H1 (cell line): Measurements from ENCODE around the gene GPSM3. TPM values are rescaled to one million over a fixed set of nuclear protein-coding genes. Genes with fewer than 3 reads are reported as not detected.

Experiments
- CTCF ChIA-PET: fragments of 300-600 bp; sonication (Branson Sonifier 250); formaldehyde crosslinking; loops from one replicate; lab custom pipeline; 2021; ENCODE audit not compliant: partially characterized antibody; lab: Charles Lee
- POLR2A ChIA-PET: fragments of 300-600 bp; sonication (Branson Sonifier 250); formaldehyde crosslinking; loops from one replicate; lab custom pipeline; 2021; ENCODE audit warnings: inconsistent platforms; ENCODE audit not compliant: partially characterized antibody; lab: Charles Lee
- DNase-seq, 2 experiments: peaks; one replicate each; pipeline versions ENCODE4 v3.0.0 to v3.0.0-alpha.2; 2010 to 2022; ENCODE audit warnings: low spot score in 2 of 2, low read depth in 1 of 2, mixed read lengths in 1 of 2
- FAIRE-seq: peaks from 2 replicates; lab custom pipeline; 2011; peaks lifted over from hg19 to GRCh38; lab: Jason Lieb, UNC
- H2AFZ ChIP-seq: 2 replicates; pipeline ENCODE4 v1.8.1; 2012; ENCODE audit warnings: low read length, inconsistent platforms
- H2AK5ac ChIP-seq: 2 replicates; pipeline ENCODE4 v1.6.1; 2013; ENCODE audit warnings: low read depth, low read length
- H2BK120ac ChIP-seq: replicated peaks from 2 replicates; pipeline ENCODE3; 2013; ENCODE audit warnings: low read depth, low read length, inconsistent platforms
- H2BK12ac ChIP-seq: 2 replicates; pipeline ENCODE4 v1.6.1; 2013; ENCODE audit warnings: low read depth, low read length
- H2BK15ac ChIP-seq: 2 replicates; pipeline ENCODE4 v1.6.1; 2013; ENCODE audit warnings: low read length
- H2BK20ac ChIP-seq: 2 replicates; pipeline ENCODE4 v1.6.1; 2013; ENCODE audit warnings: low read length
- H2BK5ac ChIP-seq: 2 replicates; pipeline ENCODE4 v1.6.1; 2013; ENCODE audit warnings: low read depth, low read length
- H3K14ac ChIP-seq: 2 replicates; pipeline ENCODE4 v1.6.1; 2013; ENCODE audit warnings: inconsistent platforms; ENCODE audit not compliant: insufficient read length
- H3K18ac ChIP-seq: 2 replicates; pipeline ENCODE4 v1.6.1; 2013; ENCODE audit warnings: low read length; ENCODE audit errors: extremely low read depth
- H3K23ac ChIP-seq: 2 replicates; pipeline ENCODE4 v1.6.1; 2013; ENCODE audit warnings: inconsistent platforms; ENCODE audit not compliant: insufficient read length
- H3K23me2 ChIP-seq: 2 replicates; pipeline ENCODE4 v1.6.1; 2013; ENCODE audit warnings: low read depth, low read length
- H3K27ac ChIP-seq: 2 replicates; pipeline ENCODE4 v1.6.1; 2011; ENCODE audit warnings: low read depth, low read length, inconsistent platforms
- H3K27me3 ChIP-seq, 4 experiments: replicated peaks in 1 of 4; 1 replicate in 1 of 4; 2 replicates in 3 of 4; pipeline versions ENCODE4 v1.6.1 to v1.8.1; 2011 to 2013; ENCODE audit warnings: low read length in 3 of 4, mild to moderate bottlenecking in 3 of 4, inconsistent platforms in 2 of 4, mixed read lengths in 2 of 4, moderate library complexity in 1 of 4; ENCODE audit not compliant: control insufficient read depth in 3 of 4, insufficient read depth in 3 of 4; ENCODE audit errors: extremely low read depth in 1 of 4
- H3K36me3 ChIP-seq, 4 experiments: 2 replicates each; pipeline versions ENCODE4 v1.6.1 to v1.8.1; 2011 to 2013; ENCODE audit warnings: mild to moderate bottlenecking in 4 of 4, low read length in 3 of 4, moderate library complexity in 2 of 4, control low read depth in 1 of 4, inconsistent platforms in 1 of 4; ENCODE audit not compliant: insufficient read depth in 4 of 4, control insufficient read depth in 2 of 4
- H3K4ac ChIP-seq: replicated peaks from 2 replicates; pipeline ENCODE3; 2013; ENCODE audit warnings: low read length, low read depth, mixed read lengths, inconsistent platforms; ENCODE audit not compliant: insufficient read length
- H3K4me1 ChIP-seq, 4 experiments: replicated peaks in 1 of 4; 1 replicate in 1 of 4; 2 replicates in 3 of 4; pipeline versions ENCODE4 v1.6.1 to v1.8.1; 2011 to 2013; ENCODE audit warnings: low read length in 3 of 4, inconsistent platforms in 2 of 4, mixed read lengths in 1 of 4; ENCODE audit not compliant: insufficient read depth in 4 of 4, control insufficient read depth in 3 of 4
- H3K4me2 ChIP-seq, 2 experiments: 2 replicates each; pipeline versions ENCODE4 v1.6.1 to v1.8.1; 2011 to 2013; ENCODE audit warnings: low read depth in 2 of 2, low read length in 2 of 2, control low read depth in 1 of 2, inconsistent platforms in 1 of 2, mild to moderate bottlenecking in 1 of 2; ENCODE audit not compliant: insufficient read depth in 1 of 2
- H3K4me3 ChIP-seq, 4 experiments: fragments of 200-600, 300-600 bp in 1 of 4; sonication (generic), shearing (Covaris generic), sonication (Bioruptor Twin) in 1 of 4; 2 replicates each; pipeline versions ENCODE4 v1.5.1 to v1.8.1; 2011 to 2016; ENCODE audit warnings: low read length in 4 of 4, low read depth in 3 of 4, control low read depth in 2 of 4, inconsistent platforms in 2 of 4, mild to moderate bottlenecking in 2 of 4, mixed read lengths in 1 of 4, moderate library complexity in 1 of 4; ENCODE audit not compliant: insufficient read depth in 2 of 4; ENCODE audit errors: extremely low read depth in 1 of 4
- H3K56ac ChIP-seq: replicated peaks from 2 replicates; pipeline ENCODE3; 2013; ENCODE audit warnings: low read depth, mild to moderate bottlenecking, mixed read lengths, low read length, inconsistent platforms; ENCODE audit not compliant: insufficient read length
- H3K79me1 ChIP-seq: 2 replicates; pipeline ENCODE4 v1.6.1; 2013; ENCODE audit warnings: low read depth, low read length, control low read depth
- H3K79me2 ChIP-seq, 2 experiments: 2 replicates each; pipeline versions ENCODE4 v1.6.1 to v1.8.1; 2012 to 2013; ENCODE audit warnings: low read length in 2 of 2, mild to moderate bottlenecking in 2 of 2, inconsistent platforms in 1 of 2; ENCODE audit not compliant: insufficient read depth in 2 of 2, control insufficient read depth in 1 of 2
- H3K9ac ChIP-seq, 4 experiments: replicated peaks in 1 of 4; 1 replicate in 1 of 4; 2 replicates in 3 of 4; pipeline versions ENCODE4 v1.6.1 to v1.8.1; 2011 to 2013; ENCODE audit warnings: low read depth in 3 of 4, low read length in 3 of 4, control low read depth in 2 of 4, mild to moderate bottlenecking in 2 of 4, moderate library complexity in 2 of 4, inconsistent platforms in 1 of 4; ENCODE audit errors: extremely low read depth in 1 of 4
- H3K9me3 ChIP-seq, 2 experiments: 2 replicates each; pipeline versions ENCODE4 v1.6.1 to v1.8.1; 2012 to 2013; ENCODE audit warnings: mild to moderate bottlenecking in 2 of 2, moderate library complexity in 2 of 2, control low read depth in 1 of 2, inconsistent platforms in 1 of 2, low read depth in 1 of 2, low read length in 1 of 2, mixed read lengths in 1 of 2; ENCODE audit not compliant: insufficient read depth in 2 of 2
- H4K20me1 ChIP-seq, 2 experiments: replicated peaks in 1 of 2; 2 replicates each; pipeline versions ENCODE3 to v1.8.1; 2011 to 2013; ENCODE audit warnings: inconsistent platforms in 2 of 2, low read length in 2 of 2, mild to moderate bottlenecking in 1 of 2; ENCODE audit not compliant: insufficient read depth in 2 of 2, control insufficient read depth in 1 of 2
- H4K5ac ChIP-seq: 2 replicates; pipeline ENCODE4 v1.6.1; 2013; ENCODE audit warnings: low read length, low read depth, mixed read lengths, inconsistent platforms; ENCODE audit not compliant: insufficient read length
- H4K8ac ChIP-seq: 2 replicates; pipeline ENCODE4 v1.8.0; 2013; ENCODE audit warnings: mild to moderate bottlenecking, moderate library complexity, low read length, inconsistent platforms; ENCODE audit not compliant: insufficient read depth; ENCODE audit errors: extremely low read depth
- H4K91ac ChIP-seq: replicated peaks from 2 replicates; pipeline ENCODE3; 2013; ENCODE audit warnings: low read length, mixed read lengths, inconsistent platforms; ENCODE audit not compliant: insufficient read length
- ATF3 ChIP-seq: IDR thresholded peaks from 2 replicates; pipeline ENCODE4 v1.6.1; 2011; ENCODE audit warnings: low read depth, mild to moderate bottlenecking, low read length; ENCODE audit not compliant: insufficient read depth
- CEBPB ChIP-seq: IDR thresholded peaks from 2 replicates; pipeline ENCODE4 v1.6.1; 2012; ENCODE audit warnings: low read depth, low read length
- EGR1 ChIP-seq: IDR thresholded peaks from 2 replicates; pipeline ENCODE4 v1.6.1; 2011; ENCODE audit warnings: low read depth, low read length, borderline replicate concordance
- EZH2 ChIP-seq: fragments of 200-600 bp; sonication (generic); IDR thresholded peaks from 2 replicates; pipeline ENCODE4 v1.7.1; 2012; ENCODE audit warnings: low read depth, mild to moderate bottlenecking, moderate library complexity, low read length, inconsistent platforms; ENCODE audit not compliant: severe bottlenecking
- HDAC6 ChIP-seq: IDR thresholded peaks from one replicate; pipeline ENCODE4 v1.7.1; 2012; ENCODE audit warnings: low read depth, mild to moderate bottlenecking, inconsistent platforms, low read length, moderate library complexity
- MAFK ChIP-seq: IDR thresholded peaks from 2 replicates; pipeline ENCODE4 v1.6.1; 2012; ENCODE audit warnings: low read depth, mild to moderate bottlenecking, improper control_type of control experiment, low read length
- SIN3A ChIP-seq, 2 experiments: IDR thresholded peaks in 1 of 2; conservative IDR thresholded peaks in 1 of 2; 2 replicates each; pipeline ENCODE4 v1.6.1; 2011 to 2012; ENCODE audit warnings: low read length in 2 of 2, improper control_type of control experiment in 1 of 2, low read depth in 1 of 2, mild to moderate bottlenecking in 1 of 2
- SRF ChIP-seq: IDR thresholded peaks from 2 replicates; pipeline ENCODE4 v1.6.1; 2011; ENCODE audit warnings: mild to moderate bottlenecking, low read depth, low read length, moderate library complexity
- TAF1 ChIP-seq: IDR thresholded peaks from 2 replicates; pipeline ENCODE4 v1.6.1; 2011; ENCODE audit warnings: mild to moderate bottlenecking, low read depth, low read length
- TAF7 ChIP-seq: optimal IDR thresholded peaks from 2 replicates; pipeline ENCODE3; 2011; ENCODE audit warnings: low read depth, mild to moderate bottlenecking, inconsistent platforms, low read length, moderate library complexity, borderline replicate concordance
- TBP ChIP-seq: IDR thresholded peaks from 2 replicates; pipeline ENCODE4 v1.6.1; 2011; ENCODE audit warnings: low read depth, low read length, improper control_type of control experiment
- WGBS, 2 experiments: shearing (Covaris generic) in 1 of 2; methylation state at CpG; one replicate each; pipeline versions ENCODE4 v1.1.6 to v1.1.7; 2013 to 2015; ENCODE audit warnings: low lambda C conversion rate in 2 of 2, mixed read lengths in 2 of 2, inconsistent platforms in 1 of 2, low coverage in 1 of 2, missing lambda C conversion rate in 1 of 2; ENCODE audit not compliant: insufficient replicate concordance in 2 of 2, insufficient coverage in 1 of 2, insufficient read length in 1 of 2; ENCODE audit errors: extremely low coverage in 1 of 2, missing lambda C conversion rate in 1 of 2; 5-methylcytosine and 5-hydroxymethylcytosine counted together
- polyA plus RNA-seq, 7 experiments: library from polyadenylated mRNA; depleted of rRNA in 3 of 7; stranded (reverse) in 5 of 7; unstranded in 2 of 7; fragments of >200 nt in 5 of 7; fragments of 200-250 nt in 2 of 7; gene quantifications; 1 replicate in 5 of 7; 2 replicates in 1 of 7; 4 replicates in 1 of 7; pipeline versions ENCODE4 v1.2.1 to v1.2.3, GENCODE V29; 2011 to 2013; ENCODE audit warnings: missing spikeins in 2 of 7, mixed read lengths in 2 of 7
- total RNA-seq: library from RNA; stranded (reverse); fragmentation: NEBNext Ultra II Directional; extraction: Animal tissue kit (Norgen Biotek cat#: 25700); gene quantifications from 2 replicates; pipeline ENCODE4 v1.2.1, GENCODE V29; 2021

Gene GPSM3
- total and polyA plus RNA-seq, 2 of the 8 experiments (the other 6 are each of a cell fraction or from before 2014, with no cell fraction given): 6.6 to 9.8 TPM

DNA sequence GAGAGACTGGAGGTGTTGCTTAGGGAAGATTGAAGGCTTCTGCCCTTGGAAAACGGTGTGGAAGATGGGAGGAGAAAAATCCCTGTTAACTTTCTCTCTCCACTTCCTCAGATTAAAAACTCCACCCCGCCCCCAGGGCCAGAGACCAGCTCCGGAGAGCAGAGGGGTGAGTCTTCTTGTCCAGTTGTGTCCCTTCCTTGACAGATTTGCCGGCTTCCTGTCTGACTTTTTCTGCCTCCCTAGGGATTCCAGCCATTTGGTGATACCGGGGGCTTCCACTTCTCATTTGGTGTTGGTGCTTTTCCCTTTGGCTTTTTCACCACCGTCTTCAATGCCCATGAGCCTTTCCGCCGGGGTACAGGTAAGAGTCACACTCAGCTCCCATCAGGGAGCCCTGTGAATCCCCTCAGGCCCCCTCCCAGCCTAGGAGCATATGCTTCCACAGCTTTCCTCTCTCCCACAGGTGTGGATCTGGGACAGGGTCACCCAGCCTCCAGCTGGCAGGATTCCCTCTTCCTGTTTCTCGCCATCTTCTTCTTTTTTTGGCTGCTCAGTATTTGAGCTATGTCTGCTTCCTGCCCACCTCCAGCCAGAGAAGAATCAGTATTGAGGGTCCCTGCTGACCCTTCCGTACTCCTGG is 12.6 kb downstream of the GPSM3 start:
- H3K27me3 ChIP-seq: no peaks in the 10 kb centered on the region; a peak in 1 of 7 replicates
- FAIRE-seq: no peak
- no peak for DNase-seq
- H3K23ac ChIP-seq: no peak overlapping the region
- CTCF ChIA-PET: interaction anchor here (1.9 to 2.7 kb wide), 2 partner anchors 11 to 16 kb away, joined by 4 to 7 read pairs; partner anchors contain the start of gene PBX2
- no peak overlapping the region for H3K27ac ChIP-seq
- no peak overlapping the region for H2BK20ac ChIP-seq
- no peak for TF ChIP-seq TAF7
- no peak for TF ChIP-seq MAFK
- no peak for TF ChIP-seq EGR1
- TF ChIP-seq CEBPB: no peak
- no peak for TF ChIP-seq ATF3
- no peak for TF ChIP-seq SRF
- TF ChIP-seq HDAC6: no peak
- TF ChIP-seq TAF1: no peak
- TF ChIP-seq EZH2: no peak
- no peak for TF ChIP-seq SIN3A (conservative IDR thresholded peaks at IDR 0.05 in 1 of 2, IDR thresholded peaks at IDR 0.05 in 1 of 2; ENCODE audit: low read depth in 1 of 2, low read length in 2 of 2)
- TF ChIP-seq TBP: no peak
- H4K91ac ChIP-seq: no peak overlapping the region
- H4K5ac ChIP-seq: no peak overlapping the region
- H2AK5ac ChIP-seq: no peak overlapping the region
- H3K18ac ChIP-seq: no peak overlapping the region
- no peaks in the 10 kb centered on the region for H3K9me3 ChIP-seq
- H3K9ac ChIP-seq: peak overlapping the region in 1 of 4 experiments; percentile 87; a peak in 1 of 7 replicates
- H3K4me1 ChIP-seq: peaks cover under 1 to 13% (median 5%) of the 10 kb centered on the region in 4 experiments; a peak in 6 of 7 replicates
- no peak overlapping the region for H3K4me3 ChIP-seq
- no peak overlapping the region for H4K8ac ChIP-seq
- no peak overlapping the region for H3K4ac ChIP-seq
- H2BK5ac ChIP-seq: no peak overlapping the region
- H4K20me1 ChIP-seq: peaks cover 0 to 2% of the 10 kb centered on the region in 2 experiments
- 87% methylated on average over 10 of the region's 10 CpGs; no CpG with 5 or more reads in 1 of the 2 experiments for WGBS, 2 experiments
- no peak overlapping the region for H2BK15ac ChIP-seq
- H2BK120ac ChIP-seq: no peak overlapping the region
- H2AFZ ChIP-seq: no peak overlapping the region
- H3K79me1 ChIP-seq: peaks cover 6% of the 10 kb centered on the region; the same call in 1 of the 2 replicates
- peak overlapping the region in 1 of 2 experiments; percentile 100; a peak in 1 of 4 replicates for H3K4me2 ChIP-seq
- peaks cover 2 to 21% of the 10 kb centered on the region in 2 experiments; a peak in 3 of 4 replicates for H3K79me2 ChIP-seq
- POLR2A ChIA-PET: interaction anchor here (0.8 to 7.9 kb wide), 6 partner anchors 13 to 353 kb away, joined by 3 to 194 read pairs (median 4); partner anchors contain the start of genes EGFL8, GPSM3, HSPA1B and PBX2
- H3K56ac ChIP-seq: no peak overlapping the region
- peaks cover 4 to 27% (median 19%) of the 10 kb centered on the region in 4 experiments; a peak in 7 of 8 replicates for H3K36me3 ChIP-seq
- H3K23me2 ChIP-seq: peaks cover 26% of the 10 kb centered on the region
- no peak overlapping the region for H3K14ac ChIP-seq
- H2BK12ac ChIP-seq: no peak overlapping the region
